ENCODE results near the gene FAM98B.

Gene FAM98B

GRCh38 chr15:38518084-38518483 is 64.2 kb downstream of the FAM98B start:
- Histone ChIP-seq H3K27me3 (ENCODE audit: insufficient read depth, insufficient read length) (no peaks in the 10 kb centered on the region), H3K36me3 (ENCODE audit: insufficient read depth, insufficient read length, low read length) (no peaks in the 10 kb centered on the region), H3K9me3 (ENCODE audit: insufficient read depth, low read length) (no peaks in the 10 kb centered on the region), H3K4me3 (ENCODE audit: insufficient read length, low read depth) (no peak overlapping the region), H3K9ac (ENCODE audit: insufficient read length, low read depth) (no peak overlapping the region), H3K4me1 (ENCODE audit: insufficient read depth, insufficient read length) (peaks cover 6% of the 10 kb centered on the region)
- no peak for DNase-seq (ENCODE audit: low read depth, low spot score)
- TF ChIP-seq YY1 (IDR thresholded peaks at IDR 0.05; ENCODE audit: insufficient read depth, insufficient read length), result no peak
- TF ChIP-seq SUZ12 (IDR thresholded peaks at IDR 0.05; ENCODE audit: extremely low read depth, insufficient read depth, insufficient read length), result no peak
- no peak for TF ChIP-seq ZNF274 (IDR thresholded peaks at IDR 0.05; ENCODE audit: low read depth, low read length)

GRCh38 chr15:38520035-38520434 is 66.1 kb downstream of the FAM98B start:
- Histone ChIP-seq H3K36me3 (ENCODE audit: insufficient read depth, insufficient read length, low read length) (no peaks in the 10 kb centered on the region), H3K4me3 (ENCODE audit: insufficient read length, low read depth) (no peak overlapping the region), H3K9me3 (ENCODE audit: insufficient read depth, low read length) (no peaks in the 10 kb centered on the region), H3K9ac (ENCODE audit: insufficient read length, low read depth) (no peak overlapping the region), H3K27me3 (ENCODE audit: insufficient read depth, insufficient read length) (no peaks in the 10 kb centered on the region), H3K4me1 (ENCODE audit: insufficient read depth, insufficient read length) (peaks cover 3% of the 10 kb centered on the region)
- TF ChIP-seq SUZ12 (IDR thresholded peaks at IDR 0.05; ENCODE audit: extremely low read depth, insufficient read depth, insufficient read length) (no peak), ZNF274 (IDR thresholded peaks at IDR 0.05; ENCODE audit: low read depth, low read length) (no peak)
- no peak for DNase-seq (ENCODE audit: low read depth, low spot score)

GRCh38 chr15:38521316-38521715 is 67.4 kb downstream of the FAM98B start:
- Histone ChIP-seq H3K36me3 (ENCODE audit: insufficient read depth, insufficient read length, low read length) (no peaks in the 10 kb centered on the region), H3K27me3 (ENCODE audit: insufficient read depth, insufficient read length) (no peaks in the 10 kb centered on the region), H3K4me1 (ENCODE audit: insufficient read depth, insufficient read length) (peaks cover 3% of the 10 kb centered on the region), H3K9me3 (ENCODE audit: insufficient read depth, low read length) (no peaks in the 10 kb centered on the region), H3K9ac (ENCODE audit: insufficient read length, low read depth) (no peak overlapping the region), H3K4me3 (ENCODE audit: insufficient read length, low read depth) (no peak overlapping the region)
- DNase-seq (ENCODE audit: low read depth, low spot score), result no peak
- TF ChIP-seq ZNF274 (IDR thresholded peaks at IDR 0.05; ENCODE audit: low read depth, low read length), result no peak
- TF ChIP-seq SUZ12 (IDR thresholded peaks at IDR 0.05; ENCODE audit: extremely low read depth, insufficient read depth, insufficient read length), result no peak
- TF ChIP-seq YY1 (IDR thresholded peaks at IDR 0.05; ENCODE audit: insufficient read depth, insufficient read length), result no peak

DNA sequence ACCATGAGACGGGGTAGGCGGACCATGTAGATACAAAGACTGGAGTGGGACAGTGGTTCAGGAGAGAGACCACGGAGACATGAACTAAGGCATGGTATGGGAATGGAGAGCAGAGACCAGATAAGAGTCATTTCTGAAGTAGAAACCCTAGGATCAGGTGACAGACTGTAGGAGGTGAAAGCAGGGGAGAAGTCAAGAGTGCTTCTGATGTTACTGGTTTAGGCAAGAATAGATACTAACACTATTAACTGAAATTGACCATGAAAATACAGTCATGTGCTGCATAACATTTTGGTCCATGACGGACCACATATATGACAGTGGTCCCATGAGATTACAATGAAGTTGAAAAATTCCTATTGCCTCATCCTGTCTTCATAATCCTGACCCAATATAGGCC is 69.0 kb downstream of the FAM98B start:
- DNase-seq (ENCODE audit: low read depth, low spot score), result no peak
- no peaks in the 10 kb centered on the region for H3K27me3 ChIP-seq (ENCODE audit: insufficient read depth, insufficient read length)
- TF ChIP-seq SUZ12 (IDR thresholded peaks at IDR 0.05; ENCODE audit: extremely low read depth, insufficient read depth, insufficient read length) (no peak), ZNF274 (IDR thresholded peaks at IDR 0.05; ENCODE audit: low read depth, low read length) (no peak), YY1 (IDR thresholded peaks at IDR 0.05; ENCODE audit: insufficient read depth, insufficient read length) (no peak)
- H3K9me3 ChIP-seq (ENCODE audit: insufficient read depth, low read length), result no peaks in the 10 kb centered on the region
- peaks cover under 1% of the 10 kb centered on the region for H3K4me1 ChIP-seq (ENCODE audit: insufficient read depth, insufficient read length)
- no peak overlapping the region for H3K9ac ChIP-seq (ENCODE audit: insufficient read length, low read depth)
- no peaks in the 10 kb centered on the region for H3K36me3 ChIP-seq (ENCODE audit: insufficient read depth, insufficient read length, low read length)
- H3K4me3 ChIP-seq (ENCODE audit: insufficient read length, low read depth), result no peak overlapping the region

- no peak for TF ChIP-seq ZNF274 (IDR thresholded peaks at IDR 0.05; ENCODE audit: low read depth, low read length)
- no peak for TF ChIP-seq SUZ12 (IDR thresholded peaks at IDR 0.05; ENCODE audit: extremely low read depth, insufficient read depth, insufficient read length)
- Histone ChIP-seq H3K36me3 (ENCODE audit: insufficient read depth, insufficient read length, low read length) (no peaks in the 10 kb centered on the region), H3K4me1 (ENCODE audit: insufficient read depth, insufficient read length) (no peaks in the 10 kb centered on the region), H3K9me3 (ENCODE audit: insufficient read depth, low read length) (no peaks in the 10 kb centered on the region), H3K4me3 (ENCODE audit: insufficient read length, low read depth) (no peak overlapping the region), H3K9ac (ENCODE audit: insufficient read length, low read depth) (no peak overlapping the region), H3K27me3 (ENCODE audit: insufficient read depth, insufficient read length) (no peaks in the 10 kb centered on the region)
- DNase-seq (ENCODE audit: low read depth, low spot score), result no peak
These were observed 70.2 kb downstream of the FAM98B start for GRCh38 chr15:38524156-38524555.

- H3K27me3 ChIP-seq (ENCODE audit: insufficient read depth, insufficient read length), result no peaks in the 10 kb centered on the region
- H3K9ac ChIP-seq (ENCODE audit: insufficient read length, low read depth), result no peak overlapping the region
- no peak overlapping the region for H3K4me3 ChIP-seq (ENCODE audit: insufficient read length, low read depth)
- no peaks in the 10 kb centered on the region for H3K9me3 ChIP-seq (ENCODE audit: insufficient read depth, low read length)
- DNase-seq (ENCODE audit: low read depth, low spot score), result no peak
- no peaks in the 10 kb centered on the region for H3K36me3 ChIP-seq (ENCODE audit: insufficient read depth, insufficient read length, low read length)
- TF ChIP-seq SUZ12 (IDR thresholded peaks at IDR 0.05; ENCODE audit: extremely low read depth, insufficient read depth, insufficient read length) (no peak), ZNF274 (IDR thresholded peaks at IDR 0.05; ENCODE audit: low read depth, low read length) (no peak), YY1 (IDR thresholded peaks at IDR 0.05; ENCODE audit: insufficient read depth, insufficient read length) (no peak)
- no peaks in the 10 kb centered on the region for H3K4me1 ChIP-seq (ENCODE audit: insufficient read depth, insufficient read length)
These were observed 71.6 kb downstream of the FAM98B start for GRCh38 chr15:38525489-38525888.

DNA sequence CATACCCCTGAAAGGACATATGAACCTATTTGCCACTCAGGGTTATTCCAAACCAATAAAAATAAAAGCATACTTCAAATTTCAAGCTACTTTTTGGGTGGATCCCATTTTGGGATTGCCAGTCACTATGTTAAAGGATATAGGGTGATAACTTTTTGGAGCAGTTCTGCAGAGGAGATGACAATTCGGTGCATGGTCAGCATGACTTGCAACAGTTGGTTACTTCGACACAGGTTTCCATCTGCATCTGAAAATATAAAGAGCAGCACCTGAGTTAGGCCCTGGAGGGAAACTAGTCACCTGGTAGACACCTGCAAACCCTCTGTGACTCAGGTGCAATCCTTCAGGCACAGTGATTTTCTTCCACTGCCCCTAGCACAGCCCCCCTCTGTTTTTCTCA is 72.2 kb downstream of the FAM98B start:
- no peaks in the 10 kb centered on the region for H3K36me3 ChIP-seq (ENCODE audit: insufficient read depth, insufficient read length, low read length)

GRCh38 chr15:38528294-38528693 is 74.4 kb downstream of the FAM98B start:
- no peak overlapping the region for H3K4me3 ChIP-seq (ENCODE audit: insufficient read length, low read depth)
- no peaks in the 10 kb centered on the region for H3K36me3 ChIP-seq (ENCODE audit: insufficient read depth, insufficient read length, low read length)
- no peaks in the 10 kb centered on the region for H3K27me3 ChIP-seq (ENCODE audit: insufficient read depth, insufficient read length)
- no peaks in the 10 kb centered on the region for H3K9me3 ChIP-seq (ENCODE audit: insufficient read depth, low read length)
- DNase-seq (ENCODE audit: low read depth, low spot score), result no peak
- H3K9ac ChIP-seq (ENCODE audit: insufficient read length, low read depth), result no peak overlapping the region
- no peak for TF ChIP-seq ZNF274 (IDR thresholded peaks at IDR 0.05; ENCODE audit: low read depth, low read length)
- TF ChIP-seq YY1 (IDR thresholded peaks at IDR 0.05; ENCODE audit: insufficient read depth, insufficient read length), result no peak
- TF ChIP-seq SUZ12 (IDR thresholded peaks at IDR 0.05; ENCODE audit: extremely low read depth, insufficient read depth, insufficient read length), result no peak
- no peaks in the 10 kb centered on the region for H3K4me1 ChIP-seq (ENCODE audit: insufficient read depth, insufficient read length)

More for the DNA sequence above, 72.2 kb downstream of the FAM98B start:
- Histone ChIP-seq H3K27me3 (ENCODE audit: insufficient read depth, insufficient read length) (no peaks in the 10 kb centered on the region), H3K9me3 (ENCODE audit: insufficient read depth, low read length) (no peaks in the 10 kb centered on the region), H3K4me3 (ENCODE audit: insufficient read length, low read depth) (no peak overlapping the region), H3K9ac (ENCODE audit: insufficient read length, low read depth) (no peak overlapping the region), H3K4me1 (ENCODE audit: insufficient read depth, insufficient read length) (no peaks in the 10 kb centered on the region)
- TF ChIP-seq ZNF274 (IDR thresholded peaks at IDR 0.05; ENCODE audit: low read depth, low read length) (no peak), YY1 (IDR thresholded peaks at IDR 0.05; ENCODE audit: insufficient read depth, insufficient read length) (no peak), SUZ12 (IDR thresholded peaks at IDR 0.05; ENCODE audit: extremely low read depth, insufficient read depth, insufficient read length) (no peak)
- DNase-seq (ENCODE audit: low read depth, low spot score), result no peak
